GM21737 (cell line): Measurements from ENCODE around the gene REC8.
"Not testable (repeated sequence)": the region's sequence is repeated elsewhere in the genome, so short reads cannot be mapped to it uniquely, and the experiment has no call there.

Experiments used
- ATAC-seq: cut with Tn5 transposase; IDR thresholded peaks from one replicate; pipeline ENCODE4 v1.9.1; 2021; ENCODE audit warnings: mild to moderate bottlenecking, moderate library complexity; ENCODE audit not compliant: unreplicated experiment

The REC8 gene

DNA sequence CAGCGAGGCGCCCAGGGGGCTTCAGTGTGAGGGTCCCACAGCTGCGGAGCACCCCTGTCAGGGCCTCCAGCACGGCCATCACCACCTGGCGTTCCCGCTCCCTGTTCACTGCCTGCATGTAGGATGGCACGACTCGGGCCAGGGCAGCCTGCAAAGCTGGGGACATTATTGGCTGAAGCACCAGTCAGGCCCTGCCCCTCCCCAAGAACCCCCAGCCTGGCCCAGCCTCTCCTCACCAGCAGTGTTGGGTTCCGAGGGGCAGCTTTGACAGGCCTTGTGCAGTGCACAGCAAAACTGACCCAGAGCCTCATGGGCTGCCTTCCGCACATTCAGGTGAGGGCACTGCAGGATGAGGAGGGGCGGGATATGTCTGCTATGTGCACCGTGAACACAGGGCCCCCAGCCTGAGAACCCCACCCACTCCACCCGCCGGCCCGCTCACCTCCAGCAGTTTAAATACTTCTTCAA lies 11.2 kb downstream of the REC8 start:
- no peak for ATAC-seq

DNA sequence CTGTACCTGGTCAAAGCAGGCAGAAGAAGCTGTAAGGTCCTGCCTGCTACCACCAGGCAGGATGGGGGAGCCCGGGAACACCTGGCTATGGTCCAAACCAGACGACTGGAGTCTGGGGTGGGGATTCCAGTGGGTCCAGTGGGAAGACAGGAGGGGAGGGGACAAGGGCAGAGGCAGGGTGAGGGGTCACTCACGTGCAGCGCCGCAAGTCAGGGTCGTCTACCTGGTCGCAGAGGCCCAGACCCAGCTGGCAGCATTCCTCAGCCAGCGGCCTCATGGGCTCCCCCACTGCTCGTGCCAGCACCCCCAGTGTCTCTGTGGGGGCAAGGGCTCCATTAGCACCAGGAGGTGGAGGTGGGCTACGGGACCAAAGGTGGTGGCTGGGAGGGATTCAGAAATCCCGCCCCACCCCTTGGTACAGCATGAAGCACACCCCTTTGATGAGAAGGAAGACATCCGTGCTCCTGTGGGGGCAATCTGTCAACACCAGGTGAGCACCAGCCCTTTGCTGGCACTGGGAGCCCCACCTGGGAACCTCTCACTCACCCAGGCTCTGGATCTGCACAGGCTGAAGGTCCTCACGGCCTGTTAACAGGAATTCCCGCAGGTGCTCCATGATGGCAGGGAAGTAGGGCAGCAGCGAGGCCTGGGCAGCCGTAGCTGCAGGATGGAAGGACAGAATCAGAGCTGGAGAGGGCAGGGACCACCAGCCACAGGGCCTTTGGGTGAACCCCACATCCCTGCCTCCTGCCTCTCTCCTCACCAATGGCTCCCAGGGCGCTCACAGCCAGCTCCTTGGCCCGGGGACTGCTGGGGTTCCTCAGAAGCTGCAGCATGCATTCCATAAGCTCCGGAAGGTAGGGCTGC lies 12.5 kb downstream of the REC8 start:
- no peak for ATAC-seq

DNA sequence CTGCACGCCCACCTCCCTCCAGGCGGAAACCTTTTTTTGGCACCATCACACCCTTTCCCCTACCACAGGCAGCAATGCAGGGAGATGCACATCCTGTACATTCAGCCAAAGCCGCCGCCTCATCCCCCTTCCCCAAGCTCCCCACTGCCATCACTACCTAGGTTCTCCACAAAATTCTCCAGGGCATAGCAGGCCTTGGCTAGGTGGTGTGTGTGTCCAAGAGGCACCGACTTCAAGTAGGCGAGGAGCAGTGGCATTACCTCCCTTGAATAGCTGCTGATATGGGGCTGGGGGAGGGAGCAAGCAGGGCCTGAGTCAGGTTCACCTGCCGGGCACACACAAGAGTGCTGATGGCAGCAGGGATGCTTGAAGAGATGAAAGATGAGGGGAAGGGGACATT lies 13.1 kb downstream of the REC8 start:
- no peak for ATAC-seq

DNA sequence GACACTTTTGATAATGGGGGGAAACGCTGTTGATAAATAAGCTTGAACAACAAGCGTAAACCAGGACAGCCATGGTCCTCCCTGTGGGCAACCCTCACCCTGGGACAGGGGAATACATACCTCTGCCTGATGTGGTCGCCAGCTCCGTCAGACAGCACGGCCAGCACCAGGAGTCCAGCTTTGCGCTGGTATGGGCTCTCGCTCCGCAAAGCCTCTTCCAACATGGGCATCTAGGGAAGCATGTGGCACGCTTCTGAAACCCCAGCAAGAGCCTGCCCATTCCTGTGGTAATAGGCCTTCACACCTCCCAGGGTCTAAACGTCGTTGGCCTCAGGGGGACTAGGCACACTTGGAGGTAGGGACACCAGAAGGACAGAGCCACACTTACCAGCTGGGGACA lies 13.9 kb downstream of the REC8 start:
- no peak for ATAC-seq

DNA sequence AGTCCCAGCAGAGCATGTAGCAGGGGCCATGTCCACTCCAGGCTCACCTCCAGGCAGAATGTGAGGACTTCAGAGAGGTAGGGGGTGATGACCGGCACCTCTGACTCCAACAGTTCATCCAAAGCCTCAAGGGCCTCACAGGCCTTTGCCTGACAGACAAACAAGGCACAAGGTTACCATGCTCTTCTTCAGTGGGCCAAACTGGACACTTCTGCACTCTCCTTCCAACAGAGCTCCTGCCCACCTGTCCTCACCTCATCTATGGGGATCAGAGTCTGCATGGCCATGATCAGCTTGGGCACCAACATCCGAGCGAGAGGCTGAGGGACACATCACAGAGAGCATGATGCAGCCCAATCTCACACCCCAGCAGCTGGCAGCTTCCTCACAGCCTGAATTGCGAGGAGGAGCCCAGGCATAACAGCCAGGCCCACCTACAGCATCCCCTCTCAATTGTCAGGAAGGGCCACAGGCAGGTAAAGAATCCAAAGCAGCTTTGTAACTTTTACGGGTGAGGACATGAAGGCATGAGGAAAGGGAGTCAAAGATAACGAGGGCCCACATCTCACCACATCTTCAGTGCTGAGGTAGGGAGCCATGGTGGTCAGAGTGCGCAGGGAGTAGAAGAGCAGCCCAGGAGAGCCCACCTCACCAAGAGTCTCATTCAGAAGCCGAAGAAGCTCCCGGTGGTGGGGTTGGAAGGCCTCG lies 15.1 kb downstream of the REC8 start:
- no peak for ATAC-seq

DNA sequence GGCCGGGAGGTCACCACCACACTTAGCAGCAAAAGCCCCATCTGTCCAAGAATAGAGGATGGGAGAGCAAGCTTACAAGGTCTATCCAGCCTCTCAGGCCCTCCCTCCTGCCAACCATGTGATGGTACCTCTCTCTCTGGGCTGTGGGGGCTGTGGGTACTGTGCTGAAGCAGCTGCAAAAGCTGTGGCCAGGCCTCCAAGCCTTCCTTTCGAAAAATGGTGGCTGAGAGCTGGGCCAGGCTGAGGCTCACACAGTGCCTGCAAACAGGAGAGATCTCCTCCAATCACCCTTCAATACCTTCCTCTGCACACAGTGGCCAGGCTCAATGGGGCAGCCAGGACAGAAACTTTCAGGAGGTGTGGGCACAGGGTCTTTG lies 15.6 kb downstream of the REC8 start:
- ATAC-seq = no peak

DNA sequence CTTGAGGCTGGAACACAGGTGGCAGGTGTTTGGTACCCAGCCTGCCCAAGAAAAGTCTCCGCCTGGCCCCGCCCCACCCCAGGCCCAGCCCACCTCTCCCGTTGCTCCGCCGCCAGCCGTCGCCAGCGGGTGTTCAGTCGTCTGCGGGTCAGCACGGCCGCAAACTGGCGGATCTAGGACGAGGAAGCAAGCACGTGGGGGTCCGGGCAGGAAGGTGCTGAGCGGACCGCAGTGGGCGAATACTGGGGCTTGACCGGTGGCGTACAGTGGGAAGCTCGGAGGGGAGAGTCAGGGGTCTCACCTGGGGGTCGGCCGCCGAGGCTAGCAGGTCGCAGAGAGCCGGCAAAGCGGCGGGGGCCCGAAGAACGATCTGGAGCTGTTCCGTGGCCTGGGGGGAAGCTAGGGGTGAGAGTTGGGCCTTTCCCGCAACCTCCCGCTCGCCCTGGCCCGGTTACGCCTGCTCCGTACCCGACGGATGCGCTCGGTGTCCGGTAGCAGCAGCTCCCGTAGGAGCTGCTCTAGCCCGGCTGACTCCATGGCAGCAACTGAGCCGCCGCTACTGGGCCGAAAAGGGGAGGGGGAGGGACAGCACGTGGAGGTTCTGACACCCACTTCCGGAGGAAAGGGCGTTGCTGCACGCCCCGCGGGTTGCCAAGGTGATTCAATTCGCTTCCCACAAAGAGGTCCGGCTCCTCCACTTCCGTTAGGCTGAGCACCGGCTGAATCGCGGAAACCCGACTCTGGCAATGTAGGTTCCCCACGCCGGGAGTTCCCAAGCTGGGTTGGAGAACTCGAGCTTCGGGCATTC lies 16.6 kb downstream of the REC8 start, which contains the start of gene IPO4:
Gene IPO4, minus strand, starts transcription at position 566 of the 808 bp plus-strand sequence. Its CDS starts 29 bp downstream, at position 537.
- peak; percentile 79 for ATAC-seq

- ATAC-seq = no peak
These were observed 17.1 kb downstream of the REC8 start for GRCh38 chr14:24189059-24189375.

- no peak for ATAC-seq
These were observed 17.6 kb downstream of the REC8 start for GRCh38 chr14:24189460-24189859.

DNA sequence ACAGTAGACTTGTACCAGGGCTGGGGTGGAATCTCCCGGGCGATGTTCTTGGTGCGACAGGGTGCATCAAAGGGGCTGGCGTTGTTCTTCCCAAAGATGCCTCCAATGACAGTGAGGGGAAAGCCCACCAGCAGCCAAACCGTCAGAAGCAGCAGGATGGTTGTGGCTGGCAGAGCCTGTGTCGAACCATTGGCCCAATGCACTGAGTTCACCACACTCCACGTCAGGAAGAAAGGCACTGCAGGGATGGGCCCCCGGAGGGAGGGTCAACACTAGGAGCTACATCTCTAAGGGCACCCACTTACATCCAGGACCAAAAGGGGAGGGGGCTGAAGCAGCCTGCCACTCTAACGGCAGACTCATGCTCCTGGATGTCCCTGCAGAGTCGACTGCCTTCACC lies 18.5 kb downstream of the REC8 start:
- ATAC-seq = no peak

DNA sequence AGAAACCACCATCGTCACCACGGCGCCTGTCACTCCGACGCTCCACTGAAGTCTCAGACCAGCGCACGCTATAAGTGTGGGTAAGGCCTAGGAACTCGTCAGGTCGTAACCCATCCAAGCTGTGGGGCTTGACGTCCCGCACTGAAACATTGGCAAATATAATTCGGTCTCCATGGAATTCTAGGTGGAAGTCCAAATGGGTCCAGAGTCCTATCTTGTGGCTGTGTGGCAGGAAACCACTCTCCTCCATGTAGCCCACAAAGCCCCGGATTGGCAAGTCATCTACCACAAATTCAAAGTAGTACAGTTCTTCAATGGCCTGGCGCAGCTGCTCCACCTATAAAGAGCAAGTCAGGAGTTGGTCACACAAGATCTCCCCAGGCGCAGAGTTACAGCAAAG lies 21.1 kb downstream of the REC8 start:
- ATAC-seq = no peak

DNA sequence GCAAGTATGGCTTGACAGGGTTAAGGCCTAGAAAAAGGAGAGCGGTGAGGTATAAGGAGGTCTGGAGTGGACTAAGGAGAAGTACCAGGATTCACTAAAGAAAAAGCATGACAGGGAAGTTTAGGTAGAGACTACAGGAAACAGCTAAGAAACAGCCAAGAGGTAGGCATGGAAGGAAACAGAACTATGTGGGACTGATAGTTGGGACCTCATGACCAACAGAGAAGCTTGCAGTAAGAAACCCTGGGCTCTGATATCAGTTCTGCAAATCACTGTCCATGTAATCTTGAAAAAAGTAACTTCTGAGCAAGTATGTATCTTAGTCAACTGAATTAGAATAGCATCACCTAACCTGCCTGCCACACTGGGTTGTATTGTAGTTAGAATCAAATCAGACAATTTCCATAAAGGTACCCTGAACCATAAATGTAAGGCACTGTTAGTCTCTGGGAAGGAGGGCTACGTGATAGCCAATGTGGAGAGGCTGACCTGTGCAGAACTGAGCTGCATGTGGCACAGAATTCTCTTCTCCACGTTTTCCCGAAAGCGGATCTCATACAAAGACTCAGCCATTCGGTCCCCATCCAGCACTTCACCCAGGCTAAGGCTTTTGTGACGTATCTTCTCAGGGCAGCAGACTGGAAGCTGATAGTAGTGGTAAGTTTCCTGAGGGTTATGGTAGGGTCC lies 22.4 kb downstream of the REC8 start:
- ATAC-seq = no peak

DNA sequence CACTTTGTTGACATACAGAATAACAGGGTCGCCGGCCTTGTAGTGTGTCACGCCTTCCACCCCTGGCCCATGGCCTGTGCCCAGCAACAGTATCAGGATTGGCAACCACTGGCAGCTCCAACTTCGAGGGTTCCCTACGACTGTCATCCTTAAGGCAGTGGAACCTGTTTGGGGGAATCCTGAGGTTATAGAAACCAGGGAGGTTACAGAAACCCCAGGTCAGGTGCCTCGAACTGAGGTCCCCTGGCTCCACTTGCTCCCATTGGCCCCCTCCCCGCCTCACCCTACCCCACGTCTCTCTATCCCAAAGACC lies 22.9 kb downstream of the REC8 start:
- ATAC-seq = no peak

GRCh38 chr14:24195186-24196070 lies 23.5 kb downstream of the REC8 start, which contains the start of gene TM9SF1:
Gene TM9SF1 (minus strand): TSS chr14:24195441. CDS start chr14:24195019, 422 bp downstream.
- peak; percentile 80 for ATAC-seq

DNA sequence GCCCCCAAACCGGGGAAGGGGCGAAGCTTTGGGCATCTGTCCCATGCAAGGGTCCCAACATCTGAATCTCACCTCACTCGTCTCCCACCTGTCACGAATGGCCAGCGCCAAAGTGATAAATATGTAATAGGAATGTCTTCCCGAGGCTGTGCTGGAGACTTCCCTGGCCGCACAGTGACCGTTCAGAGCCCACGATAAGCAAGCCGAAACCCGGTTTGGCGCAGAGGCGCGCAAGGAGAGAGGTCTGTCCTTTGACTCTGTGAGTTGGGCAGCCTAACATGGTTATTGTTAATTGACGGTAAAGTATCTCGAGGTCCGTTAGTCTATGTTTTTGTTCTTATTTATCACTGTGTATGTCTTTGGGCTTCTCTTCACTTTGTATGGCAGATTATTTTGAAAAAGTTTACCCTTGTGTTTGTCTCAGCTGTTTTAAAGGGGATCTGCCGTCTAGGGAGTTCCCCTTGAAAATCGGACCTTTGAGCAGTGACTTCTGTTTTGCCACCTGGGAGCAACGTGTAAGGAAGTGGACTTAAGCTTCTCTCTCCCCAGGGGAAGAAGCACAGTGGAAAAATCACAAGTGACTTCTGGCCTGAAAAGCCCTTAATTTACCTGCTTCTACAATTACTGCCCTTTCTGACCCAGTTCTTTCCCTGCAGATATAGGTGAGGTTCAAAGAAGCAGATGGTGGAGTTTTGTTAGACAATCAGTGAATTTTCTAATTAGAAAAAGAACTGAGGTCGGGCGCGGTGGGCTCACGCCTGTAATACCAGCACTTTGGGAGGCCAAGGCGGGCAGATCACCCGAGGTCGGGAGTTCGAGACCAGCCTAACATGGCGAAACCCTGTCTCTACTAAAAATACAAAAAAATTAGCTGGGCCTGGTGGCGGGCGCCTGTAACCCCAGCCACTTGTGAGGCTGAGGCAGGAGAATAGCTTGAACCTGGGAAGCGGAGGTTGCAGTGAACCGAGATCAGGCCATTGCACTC lies 24.5 kb downstream of the REC8 start:
- ATAC-seq = no peak

GRCh38 chr14:24197056-24197450 lies 25.2 kb downstream of the REC8 start:
- no peak for ATAC-seq

DNA sequence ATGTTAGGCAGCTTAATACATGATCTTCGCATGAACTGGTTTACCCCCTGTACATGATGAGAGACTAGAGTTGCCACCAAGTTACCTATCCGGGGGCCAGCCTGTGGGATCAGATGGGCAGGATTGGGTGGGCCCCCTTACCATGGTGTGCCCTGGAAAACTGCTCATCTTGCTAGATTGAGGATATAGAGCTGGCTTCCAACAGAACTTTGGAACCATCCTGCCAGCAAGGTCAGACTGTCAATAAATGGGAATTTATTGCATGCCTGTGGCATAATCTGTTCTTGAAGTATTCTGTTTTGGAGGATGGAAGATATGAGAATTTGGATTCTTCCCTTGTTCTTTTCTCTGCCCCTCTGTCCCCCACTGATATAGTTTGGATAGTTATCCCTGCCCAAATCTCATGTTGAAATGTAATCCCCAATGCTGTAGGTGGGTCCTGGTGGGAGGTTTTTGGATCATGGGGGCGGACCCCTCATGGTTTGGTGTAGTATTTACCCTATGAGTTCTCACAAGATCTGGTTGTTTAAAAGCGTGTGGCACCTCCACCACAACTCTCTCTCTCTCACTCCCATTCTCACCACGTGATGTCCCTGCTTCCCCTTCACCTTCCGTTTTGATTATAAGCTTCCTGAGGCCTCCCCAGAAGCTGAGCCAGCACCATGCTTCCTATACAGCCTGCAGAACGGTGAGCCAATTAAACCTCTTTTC lies 27.1 kb downstream of the REC8 start:
- ATAC-seq = no peak

DNA sequence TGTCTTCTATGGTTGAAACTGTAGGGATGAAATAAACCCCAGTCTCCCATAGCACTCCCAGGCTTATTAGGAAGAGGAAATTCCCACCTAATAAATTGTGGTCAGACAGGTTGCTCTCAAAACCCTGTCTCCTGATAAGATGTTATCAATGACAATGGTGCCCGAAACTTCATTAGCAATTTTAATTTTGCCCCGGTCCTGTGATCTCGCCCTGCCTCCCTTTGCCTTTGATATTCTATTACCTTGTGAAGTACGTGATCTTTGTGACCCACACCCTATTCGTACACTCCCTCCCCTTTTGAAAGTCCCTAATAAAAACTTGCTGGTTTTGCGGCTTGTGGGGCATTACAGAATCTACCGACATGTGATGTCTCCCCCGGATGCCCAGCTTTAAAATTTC lies 30.7 kb downstream of the REC8 start:
- not testable (repeated sequence) for ATAC-seq
